SK-N-SH (cell line): ENCODE results near the gene HDHD2.

Experiments
- ELF1 ChIP-seq: IDR thresholded peaks from 2 replicates; pipeline ENCODE4 v1.4.0; 2012
- EP300 ChIP-seq, 2 experiments: IDR thresholded peaks; 2 replicates each; pipeline versions ENCODE4 v1.4.0 to v1.6.1; 2012; ENCODE audit warnings: borderline replicate concordance in 1 of 2, low read depth in 1 of 2, low read length in 1 of 2
- NFIC ChIP-seq: IDR thresholded peaks from 2 replicates; pipeline ENCODE4 v1.4.0; 2012; ENCODE audit warnings: borderline replicate concordance
- POLR2AphosphoS5 ChIP-seq: IDR thresholded peaks from 2 replicates; pipeline ENCODE4 v1.6.1; 2012; ENCODE audit warnings: low read depth, low read length
- RAD21 ChIP-seq: IDR thresholded peaks from 2 replicates; pipeline ENCODE4 v1.6.1; 2012; ENCODE audit warnings: mild to moderate bottlenecking, low read length
- SIN3A ChIP-seq: IDR thresholded peaks from 2 replicates; pipeline ENCODE4 v1.6.1; 2012; ENCODE audit warnings: low read depth, mild to moderate bottlenecking, low read length, moderate library complexity, borderline replicate concordance
- TAF1 ChIP-seq: IDR thresholded peaks from 2 replicates; pipeline ENCODE4 v1.6.1; 2012; ENCODE audit warnings: low read depth, mild to moderate bottlenecking, low read length, moderate library complexity, borderline replicate concordance
- TCF12 ChIP-seq: IDR thresholded peaks from 2 replicates; pipeline ENCODE4 v1.4.0; 2012
- TEAD4 ChIP-seq: IDR thresholded peaks from 2 replicates; pipeline ENCODE4 v1.4.0; 2012; ENCODE audit warnings: mild to moderate bottlenecking, borderline replicate concordance; ENCODE audit not compliant: insufficient read depth
- YY1 ChIP-seq: IDR thresholded peaks from 2 replicates; pipeline ENCODE4 v1.4.0; 2012; ENCODE audit warnings: low read depth, mild to moderate bottlenecking
- TF ChIP-seq, protein P1 (sequence below): fragments of 150-350 bp; IDR thresholded peaks from 2 replicates; pipeline ENCODE4 v1.6.1; 2017; ENCODE audit warnings: antibody characterized with exemption, low read length, low read depth, borderline replicate concordance
- TF ChIP-seq, protein P2 (sequence below): fragments of 200-600 bp; sonication (generic); IDR thresholded peaks from 2 replicates; pipeline ENCODE4 v1.6.1; 2017; ENCODE audit warnings: antibody characterized with exemption, mild to moderate bottlenecking, moderate library complexity
- TF ChIP-seq, protein P3 (sequence below): IDR thresholded peaks from 2 replicates; pipeline ENCODE4 v1.6.1; 2012; ENCODE audit warnings: mild to moderate bottlenecking, low read depth, low read length, moderate library complexity
- TF ChIP-seq, protein P4 (sequence below): IDR thresholded peaks from 2 replicates; pipeline ENCODE4 v1.4.0; 2012; ENCODE audit warnings: low read depth

- TF ChIP-seq, protein P1, sequence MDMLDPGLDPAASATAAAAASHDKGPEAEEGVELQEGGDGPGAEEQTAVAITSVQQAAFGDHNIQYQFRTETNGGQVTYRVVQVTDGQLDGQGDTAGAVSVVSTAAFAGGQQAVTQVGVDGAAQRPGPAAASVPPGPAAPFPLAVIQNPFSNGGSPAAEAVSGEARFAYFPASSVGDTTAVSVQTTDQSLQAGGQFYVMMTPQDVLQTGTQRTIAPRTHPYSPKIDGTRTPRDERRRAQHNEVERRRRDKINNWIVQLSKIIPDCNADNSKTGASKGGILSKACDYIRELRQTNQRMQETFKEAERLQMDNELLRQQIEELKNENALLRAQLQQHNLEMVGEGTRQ = no peak
- TF ChIP-seq, protein P2, sequence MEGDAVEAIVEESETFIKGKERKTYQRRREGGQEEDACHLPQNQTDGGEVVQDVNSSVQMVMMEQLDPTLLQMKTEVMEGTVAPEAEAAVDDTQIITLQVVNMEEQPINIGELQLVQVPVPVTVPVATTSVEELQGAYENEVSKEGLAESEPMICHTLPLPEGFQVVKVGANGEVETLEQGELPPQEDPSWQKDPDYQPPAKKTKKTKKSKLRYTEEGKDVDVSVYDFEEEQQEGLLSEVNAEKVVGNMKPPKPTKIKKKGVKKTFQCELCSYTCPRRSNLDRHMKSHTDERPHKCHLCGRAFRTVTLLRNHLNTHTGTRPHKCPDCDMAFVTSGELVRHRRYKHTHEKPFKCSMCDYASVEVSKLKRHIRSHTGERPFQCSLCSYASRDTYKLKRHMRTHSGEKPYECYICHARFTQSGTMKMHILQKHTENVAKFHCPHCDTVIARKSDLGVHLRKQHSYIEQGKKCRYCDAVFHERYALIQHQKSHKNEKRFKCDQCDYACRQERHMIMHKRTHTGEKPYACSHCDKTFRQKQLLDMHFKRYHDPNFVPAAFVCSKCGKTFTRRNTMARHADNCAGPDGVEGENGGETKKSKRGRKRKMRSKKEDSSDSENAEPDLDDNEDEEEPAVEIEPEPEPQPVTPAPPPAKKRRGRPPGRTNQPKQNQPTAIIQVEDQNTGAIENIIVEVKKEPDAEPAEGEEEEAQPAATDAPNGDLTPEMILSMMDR = no peak
- TF ChIP-seq TAF1 (no peak), POLR2AphosphoS5 (no peak), EP300 (IDR thresholded peaks at IDR 0.05; ENCODE audit: borderline replicate concordance in 1 of 2, low read depth in 1 of 2, low read length in 1 of 2) (no peak), NFIC (no peak), TEAD4 (no peak), RAD21 (no peak), SIN3A (no peak), TCF12 (no peak), ELF1 (no peak), YY1 (no peak)
- TF ChIP-seq, protein P3, sequence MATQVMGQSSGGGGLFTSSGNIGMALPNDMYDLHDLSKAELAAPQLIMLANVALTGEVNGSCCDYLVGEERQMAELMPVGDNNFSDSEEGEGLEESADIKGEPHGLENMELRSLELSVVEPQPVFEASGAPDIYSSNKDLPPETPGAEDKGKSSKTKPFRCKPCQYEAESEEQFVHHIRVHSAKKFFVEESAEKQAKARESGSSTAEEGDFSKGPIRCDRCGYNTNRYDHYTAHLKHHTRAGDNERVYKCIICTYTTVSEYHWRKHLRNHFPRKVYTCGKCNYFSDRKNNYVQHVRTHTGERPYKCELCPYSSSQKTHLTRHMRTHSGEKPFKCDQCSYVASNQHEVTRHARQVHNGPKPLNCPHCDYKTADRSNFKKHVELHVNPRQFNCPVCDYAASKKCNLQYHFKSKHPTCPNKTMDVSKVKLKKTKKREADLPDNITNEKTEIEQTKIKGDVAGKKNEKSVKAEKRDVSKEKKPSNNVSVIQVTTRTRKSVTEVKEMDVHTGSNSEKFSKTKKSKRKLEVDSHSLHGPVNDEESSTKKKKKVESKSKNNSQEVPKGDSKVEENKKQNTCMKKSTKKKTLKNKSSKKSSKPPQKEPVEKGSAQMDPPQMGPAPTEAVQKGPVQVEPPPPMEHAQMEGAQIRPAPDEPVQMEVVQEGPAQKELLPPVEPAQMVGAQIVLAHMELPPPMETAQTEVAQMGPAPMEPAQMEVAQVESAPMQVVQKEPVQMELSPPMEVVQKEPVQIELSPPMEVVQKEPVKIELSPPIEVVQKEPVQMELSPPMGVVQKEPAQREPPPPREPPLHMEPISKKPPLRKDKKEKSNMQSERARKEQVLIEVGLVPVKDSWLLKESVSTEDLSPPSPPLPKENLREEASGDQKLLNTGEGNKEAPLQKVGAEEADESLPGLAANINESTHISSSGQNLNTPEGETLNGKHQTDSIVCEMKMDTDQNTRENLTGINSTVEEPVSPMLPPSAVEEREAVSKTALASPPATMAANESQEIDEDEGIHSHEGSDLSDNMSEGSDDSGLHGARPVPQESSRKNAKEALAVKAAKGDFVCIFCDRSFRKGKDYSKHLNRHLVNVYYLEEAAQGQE = no peak
- TF ChIP-seq, protein P4, sequence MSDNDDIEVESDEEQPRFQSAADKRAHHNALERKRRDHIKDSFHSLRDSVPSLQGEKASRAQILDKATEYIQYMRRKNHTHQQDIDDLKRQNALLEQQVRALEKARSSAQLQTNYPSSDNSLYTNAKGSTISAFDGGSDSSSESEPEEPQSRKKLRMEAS = no peak
Measured at GRCh38 chr18:47187721-47188120, 37.4 kb upstream of the HDHD2 start.
